Panc1 (cell line): ENCODE measurements around the gene PLXND1. TPM values are rescaled to one million over a fixed set of nuclear protein-coding genes. Genes with fewer than 3 reads are reported as not detected.

Experiments
- ATAC-seq: fragments of 200-7000 bp; cut with Tn5 transposase; 2 replicates; pipeline ENCODE4 v1.9.1; 2020; ENCODE audit warnings: mild to moderate bottlenecking, moderate library complexity
- BruUV-seq: library from RNA; stranded (reverse); fragments of 400-500 nt; replicated peaks from 2 replicates; lab custom pipeline; 2021; lab: Mats Ljungman, UMichigan
- CTCF ChIA-PET: fragments of 300-600 bp; sonication (Branson Sonifier 250); formaldehyde crosslinking; loops from one replicate; lab custom pipeline; 2022; ENCODE audit warnings: antibody characterized with exemption; lab: Charles Lee
- POLR2A ChIA-PET: fragments of 300-600 bp; sonication (Branson Sonifier 250); formaldehyde crosslinking; loops from one replicate; lab custom pipeline; 2022; ENCODE audit warnings: antibody characterized with exemption; lab: Charles Lee
- DNase-seq: peaks from one replicate; pipeline ENCODE4 v3.0.0-alpha.2; 2010; ENCODE audit warnings: low read depth, low spot score
- H3K27ac ChIP-seq: 2 replicates; pipeline ENCODE4 v1.5.1; 2011; ENCODE audit warnings: mild to moderate bottlenecking, low read length, inconsistent platforms
- H3K27me3 ChIP-seq: fragments of 200-500 bp; sonication (Bioruptor generic); 2 replicates; pipeline ENCODE4 v1.6.0; 2014; ENCODE audit warnings: low read length, inconsistent platforms; ENCODE audit not compliant: control insufficient read depth, insufficient read depth
- H3K36me3 ChIP-seq: fragments of 200-500 bp; sonication (Bioruptor generic); 2 replicates; pipeline ENCODE4 v1.5.1; 2014; ENCODE audit warnings: inconsistent platforms, mild to moderate bottlenecking, low read length, moderate library complexity; ENCODE audit not compliant: control insufficient read depth, insufficient read depth
- H3K4me1 ChIP-seq: 2 replicates; pipeline ENCODE4 v1.5.1; 2011; ENCODE audit warnings: inconsistent platforms, mild to moderate bottlenecking, low read length, moderate library complexity; ENCODE audit not compliant: control insufficient read depth, insufficient read depth
- H3K4me3 ChIP-seq, 2 experiments: 2 replicates each; pipeline ENCODE4 v1.5.1; 2011 to 2012; ENCODE audit warnings: low read depth in 2 of 2, low read length in 2 of 2, mild to moderate bottlenecking in 2 of 2, inconsistent platforms in 1 of 2, moderate library complexity in 1 of 2
- H3K9me3 ChIP-seq: fragments of 200-500 bp; sonication (Bioruptor generic); 2 replicates; pipeline ENCODE4 v1.5.1; 2014; ENCODE audit warnings: low read depth, mild to moderate bottlenecking, inconsistent platforms, low read length, moderate library complexity; ENCODE audit not compliant: control insufficient read depth, insufficient read depth
- POLR2AphosphoS5 ChIP-seq: IDR thresholded peaks from 2 replicates; pipeline ENCODE4 v1.6.1; 2012; ENCODE audit warnings: mild to moderate bottlenecking, low read depth, low read length, moderate library complexity
- SIN3A ChIP-seq: IDR thresholded peaks from 2 replicates; pipeline ENCODE4 v1.6.1; 2012; ENCODE audit warnings: low read depth, mild to moderate bottlenecking, low read length, moderate library complexity, borderline replicate concordance; ENCODE audit not compliant: insufficient read depth
- TCF7L2 ChIP-seq: IDR thresholded peaks from 2 replicates; pipeline ENCODE4 v1.6.1; 2011; ENCODE audit warnings: mild to moderate bottlenecking, low read depth, low read length, inconsistent platforms
- in situ Hi-C: cut with HindIII; loops from 2 replicates; pipeline ENCODE4 v1.10.0; 2016; ENCODE audit warnings: low sequenced_read_pairs, low pct_unique_long_range_greater_than_20kb
- intact Hi-C: fragments of 100-400 bp; cut with micrococcal nuclease; formaldehyde crosslinking; loops from one replicate; pipeline ENCODE4 v1.10.0; 2022; ENCODE audit not compliant: unreplicated experiment
- total RNA-seq: library from RNA; stranded (reverse); gene quantifications from one replicate; pipeline ENCODE4 v1.2.1, GENCODE V29; 2021; ENCODE audit not compliant: unreplicated experiment
- TF ChIP-seq, protein P1 (sequence below): fragments of 450-650 bp; IDR thresholded peaks from 2 replicates; pipeline ENCODE4 v1.5.1; 2017; ENCODE audit warnings: mild to moderate bottlenecking
- TF ChIP-seq, protein P2 (sequence below), 2 experiments: IDR thresholded peaks; 2 replicates each; pipeline ENCODE4 v1.6.1; 2011 to 2012; ENCODE audit warnings: low read depth in 2 of 2, control low read depth in 1 of 2, low read length in 1 of 2, mild to moderate bottlenecking in 1 of 2, moderate library complexity in 1 of 2; ENCODE audit not compliant: insufficient read depth in 1 of 2

The PLXND1 gene
- total RNA-seq, 1 experiment from 2014 or later = 248 TPM

DNA sequence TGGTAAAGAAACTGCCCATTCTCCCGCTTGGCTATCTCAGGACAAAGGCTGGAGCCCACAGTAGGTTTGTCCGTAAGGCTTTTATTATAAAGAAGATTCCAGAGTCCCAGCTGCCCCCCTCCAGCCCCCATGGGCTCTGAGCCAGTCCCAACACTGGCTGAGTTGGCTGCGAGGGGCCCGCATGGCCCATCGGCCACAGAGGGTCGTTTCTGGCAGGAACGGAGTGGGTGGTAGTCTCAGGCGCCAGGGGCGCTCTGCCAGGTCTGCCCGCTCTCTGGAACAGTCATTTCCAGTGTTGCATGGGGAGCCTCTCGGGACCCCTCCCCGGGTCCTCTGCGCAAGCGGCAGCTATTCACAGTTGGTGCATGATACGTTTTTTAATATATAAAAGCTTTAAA, 51.3 kb downstream of the PLXND1 start:
- Histone ChIP-seq H3K36me3 (peaks cover 5% of the 10 kb centered on the region), H3K4me1 (peaks cover 11% of the 10 kb centered on the region), H3K27ac (no peak overlapping the region), H3K4me3 (no peak overlapping the region), H3K9me3 (no peaks in the 10 kb centered on the region), H3K27me3 (no peaks in the 10 kb centered on the region)
- in situ Hi-C loops = no loop called here
- POLR2A ChIA-PET = no interaction called here
- intact Hi-C loops = loop anchor here (5.0 kb wide), 1 partner anchor 63 kb away; no protein-coding TSS in a partner anchor
- BruUV-seq = no TSS peak
- CTCF ChIA-PET = no interaction called here
- ATAC-seq = no peak
- TF ChIP-seq TCF7L2 = no peak
- TF ChIP-seq, protein P1, sequence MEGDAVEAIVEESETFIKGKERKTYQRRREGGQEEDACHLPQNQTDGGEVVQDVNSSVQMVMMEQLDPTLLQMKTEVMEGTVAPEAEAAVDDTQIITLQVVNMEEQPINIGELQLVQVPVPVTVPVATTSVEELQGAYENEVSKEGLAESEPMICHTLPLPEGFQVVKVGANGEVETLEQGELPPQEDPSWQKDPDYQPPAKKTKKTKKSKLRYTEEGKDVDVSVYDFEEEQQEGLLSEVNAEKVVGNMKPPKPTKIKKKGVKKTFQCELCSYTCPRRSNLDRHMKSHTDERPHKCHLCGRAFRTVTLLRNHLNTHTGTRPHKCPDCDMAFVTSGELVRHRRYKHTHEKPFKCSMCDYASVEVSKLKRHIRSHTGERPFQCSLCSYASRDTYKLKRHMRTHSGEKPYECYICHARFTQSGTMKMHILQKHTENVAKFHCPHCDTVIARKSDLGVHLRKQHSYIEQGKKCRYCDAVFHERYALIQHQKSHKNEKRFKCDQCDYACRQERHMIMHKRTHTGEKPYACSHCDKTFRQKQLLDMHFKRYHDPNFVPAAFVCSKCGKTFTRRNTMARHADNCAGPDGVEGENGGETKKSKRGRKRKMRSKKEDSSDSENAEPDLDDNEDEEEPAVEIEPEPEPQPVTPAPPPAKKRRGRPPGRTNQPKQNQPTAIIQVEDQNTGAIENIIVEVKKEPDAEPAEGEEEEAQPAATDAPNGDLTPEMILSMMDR = no peak
- TF ChIP-seq, protein P2, sequence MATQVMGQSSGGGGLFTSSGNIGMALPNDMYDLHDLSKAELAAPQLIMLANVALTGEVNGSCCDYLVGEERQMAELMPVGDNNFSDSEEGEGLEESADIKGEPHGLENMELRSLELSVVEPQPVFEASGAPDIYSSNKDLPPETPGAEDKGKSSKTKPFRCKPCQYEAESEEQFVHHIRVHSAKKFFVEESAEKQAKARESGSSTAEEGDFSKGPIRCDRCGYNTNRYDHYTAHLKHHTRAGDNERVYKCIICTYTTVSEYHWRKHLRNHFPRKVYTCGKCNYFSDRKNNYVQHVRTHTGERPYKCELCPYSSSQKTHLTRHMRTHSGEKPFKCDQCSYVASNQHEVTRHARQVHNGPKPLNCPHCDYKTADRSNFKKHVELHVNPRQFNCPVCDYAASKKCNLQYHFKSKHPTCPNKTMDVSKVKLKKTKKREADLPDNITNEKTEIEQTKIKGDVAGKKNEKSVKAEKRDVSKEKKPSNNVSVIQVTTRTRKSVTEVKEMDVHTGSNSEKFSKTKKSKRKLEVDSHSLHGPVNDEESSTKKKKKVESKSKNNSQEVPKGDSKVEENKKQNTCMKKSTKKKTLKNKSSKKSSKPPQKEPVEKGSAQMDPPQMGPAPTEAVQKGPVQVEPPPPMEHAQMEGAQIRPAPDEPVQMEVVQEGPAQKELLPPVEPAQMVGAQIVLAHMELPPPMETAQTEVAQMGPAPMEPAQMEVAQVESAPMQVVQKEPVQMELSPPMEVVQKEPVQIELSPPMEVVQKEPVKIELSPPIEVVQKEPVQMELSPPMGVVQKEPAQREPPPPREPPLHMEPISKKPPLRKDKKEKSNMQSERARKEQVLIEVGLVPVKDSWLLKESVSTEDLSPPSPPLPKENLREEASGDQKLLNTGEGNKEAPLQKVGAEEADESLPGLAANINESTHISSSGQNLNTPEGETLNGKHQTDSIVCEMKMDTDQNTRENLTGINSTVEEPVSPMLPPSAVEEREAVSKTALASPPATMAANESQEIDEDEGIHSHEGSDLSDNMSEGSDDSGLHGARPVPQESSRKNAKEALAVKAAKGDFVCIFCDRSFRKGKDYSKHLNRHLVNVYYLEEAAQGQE (IDR thresholded peaks at IDR 0.05; ENCODE audit: insufficient read depth in 1 of 2, low read depth in 2 of 2, low read length in 1 of 2) = no peak
- TF ChIP-seq SIN3A = no peak
- no peak for TF ChIP-seq POLR2AphosphoS5
- DNase-seq = no peak

DNA sequence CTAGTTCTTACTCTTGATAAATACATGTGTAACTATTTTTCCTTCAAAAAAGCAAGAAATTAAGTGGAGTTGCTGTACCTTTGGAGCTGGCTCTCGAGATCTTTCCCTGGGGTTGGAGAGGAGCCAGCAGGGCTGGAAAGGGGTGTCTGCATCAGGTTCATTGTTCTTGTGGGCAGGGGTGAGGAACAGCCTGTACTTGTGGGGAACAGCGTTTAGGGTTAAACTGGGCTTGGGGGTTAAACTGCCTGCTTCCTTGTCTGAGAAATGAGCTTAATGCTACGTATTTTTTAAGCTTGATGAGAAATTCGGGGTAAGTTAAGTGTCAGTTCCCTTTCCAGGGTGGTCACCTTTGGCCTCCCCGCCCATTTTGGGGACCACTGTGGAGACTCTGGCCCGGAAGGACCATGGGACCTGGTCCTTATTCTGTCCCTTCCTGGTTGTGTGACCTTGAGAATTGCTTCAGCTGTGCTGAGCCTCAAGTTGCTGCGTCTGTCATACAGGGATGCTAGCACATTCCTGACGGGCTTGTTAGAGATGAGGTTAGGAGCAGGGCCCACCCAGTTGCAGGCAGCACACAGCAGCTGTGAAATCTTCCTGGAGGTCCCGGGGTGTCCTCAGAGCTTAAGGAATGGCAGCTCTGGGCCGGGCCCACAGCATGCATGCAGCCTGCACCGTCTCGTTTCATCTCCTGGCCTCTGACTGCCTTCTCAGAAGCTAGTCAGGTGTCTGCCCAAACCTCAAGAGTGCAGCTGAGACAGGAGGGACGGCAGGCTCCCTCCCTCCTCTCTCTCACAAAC, 51.9 kb downstream of the PLXND1 start:
- H3K27me3 ChIP-seq = no peaks in the 10 kb centered on the region
- ChIA-PET POLR2A (interaction anchor here (0.7 kb wide), 1 partner anchor 52 kb away, joined by 3 read pairs; no protein-coding TSS in a partner anchor), CTCF (no interaction called here)
- DNase-seq (no peak), ATAC-seq (0 out of 2 replicates have a peak, but pooled peaks have one; percentile 22)
- H3K9me3 ChIP-seq = no peaks in the 10 kb centered on the region
- no peak overlapping the region for H3K4me3 ChIP-seq
- peaks cover 11% of the 10 kb centered on the region for H3K4me1 ChIP-seq
- H3K36me3 ChIP-seq = peaks cover 5% of the 10 kb centered on the region
- in situ Hi-C loops (no loop called here), intact Hi-C loops (loop anchor here (5.0 kb wide), 1 partner anchor 62 kb away; no protein-coding TSS in a partner anchor)
- no TSS peak for BruUV-seq
- TF ChIP-seq, protein P1 = no peak
- TF ChIP-seq SIN3A (no peak), TCF7L2 (no peak), POLR2AphosphoS5 (no peak)
- TF ChIP-seq, protein P2 (IDR thresholded peaks at IDR 0.05; ENCODE audit: insufficient read depth in 1 of 2, low read depth in 2 of 2, low read length in 1 of 2) = no peak
- no peak overlapping the region for H3K27ac ChIP-seq
